BJ (cell line): Measurements from ENCODE around the gene MRPS18C. TPM values are rescaled to one million over a fixed set of nuclear protein-coding genes. Genes with fewer than 3 reads are reported as not detected.
"Not testable (repeated sequence)": the region's sequence is repeated elsewhere in the genome, so short reads cannot be mapped to it uniquely, and the experiment has no call there.

Experiments used
- CTCF ChIA-PET: fragments of 350-600 bp; formaldehyde crosslinking; extraction: SDS; loops from one replicate; lab custom pipeline; 2021; ENCODE audit warnings: antibody characterized with exemption, inconsistent platforms; lab: Yijun Ruan, JAX
- POLR2A ChIA-PET: fragments of 300-600 bp; sonication (Branson Sonifier 250); formaldehyde crosslinking; extraction: SDS; loops from one replicate; lab custom pipeline; 2021; ENCODE audit warnings: antibody characterized with exemption; lab: Charles Lee
- DNase-seq: peaks from one replicate; pipeline ENCODE4 v3.0.0-alpha.2; 2011; ENCODE audit warnings: low read depth
- H3K27me3 ChIP-seq: 2 replicates; pipeline ENCODE4 v1.6.0; 2011; ENCODE audit warnings: low read length; ENCODE audit not compliant: control insufficient read depth, insufficient read depth
- H3K36me3 ChIP-seq: 2 replicates; pipeline ENCODE4 v1.5.1; 2011; ENCODE audit warnings: low read length; ENCODE audit not compliant: control insufficient read depth, insufficient read depth
- H3K4me3 ChIP-seq: 2 replicates; pipeline ENCODE4 v1.5.1; 2011; ENCODE audit warnings: low read depth, mild to moderate bottlenecking, control low read depth, low read length
- polyA plus RNA-seq: library from polyadenylated mRNA; depleted of rRNA; stranded (reverse); fragments of >200 nt; gene quantifications from 2 replicates; pipeline ENCODE4 v1.2.3, GENCODE V29; 2011
- TF ChIP-seq, protein P1 (sequence below): IDR thresholded peaks from 2 replicates; pipeline ENCODE4 v1.5.1; 2011; ENCODE audit warnings: low read depth, mild to moderate bottlenecking, control low read depth, inconsistent platforms, low read length, moderate library complexity; ENCODE audit not compliant: insufficient read depth

MRPS18C gene
- polyA plus RNA-seq, 1 experiment = 16.4 TPM

- no peaks in the 10 kb centered on the region for H3K36me3 ChIP-seq
- peak; percentile 60 for DNase-seq
- peak within 1 kb of the TSS; percentile 52 for H3K4me3 ChIP-seq
- ChIA-PET CTCF (interaction anchor here (1.3 kb wide), 2 partner anchors 10 to 24 kb away, joined by 3 to 6 read pairs; no protein-coding TSS in a partner anchor), POLR2A (no interaction called here)
- H3K27me3 ChIP-seq = no peaks in the 10 kb centered on the region
- TF ChIP-seq, protein P1, sequence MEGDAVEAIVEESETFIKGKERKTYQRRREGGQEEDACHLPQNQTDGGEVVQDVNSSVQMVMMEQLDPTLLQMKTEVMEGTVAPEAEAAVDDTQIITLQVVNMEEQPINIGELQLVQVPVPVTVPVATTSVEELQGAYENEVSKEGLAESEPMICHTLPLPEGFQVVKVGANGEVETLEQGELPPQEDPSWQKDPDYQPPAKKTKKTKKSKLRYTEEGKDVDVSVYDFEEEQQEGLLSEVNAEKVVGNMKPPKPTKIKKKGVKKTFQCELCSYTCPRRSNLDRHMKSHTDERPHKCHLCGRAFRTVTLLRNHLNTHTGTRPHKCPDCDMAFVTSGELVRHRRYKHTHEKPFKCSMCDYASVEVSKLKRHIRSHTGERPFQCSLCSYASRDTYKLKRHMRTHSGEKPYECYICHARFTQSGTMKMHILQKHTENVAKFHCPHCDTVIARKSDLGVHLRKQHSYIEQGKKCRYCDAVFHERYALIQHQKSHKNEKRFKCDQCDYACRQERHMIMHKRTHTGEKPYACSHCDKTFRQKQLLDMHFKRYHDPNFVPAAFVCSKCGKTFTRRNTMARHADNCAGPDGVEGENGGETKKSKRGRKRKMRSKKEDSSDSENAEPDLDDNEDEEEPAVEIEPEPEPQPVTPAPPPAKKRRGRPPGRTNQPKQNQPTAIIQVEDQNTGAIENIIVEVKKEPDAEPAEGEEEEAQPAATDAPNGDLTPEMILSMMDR = no peak
Measured at GRCh38 chr4:83484500-83485461, 28.9 kb downstream of the MRPS18C start, which contains the start of gene ABRAXAS1. Gene ABRAXAS1 (minus strand): TSS chr4:83485100. CDS start chr4:83485072, 28 bp downstream.

DNA sequence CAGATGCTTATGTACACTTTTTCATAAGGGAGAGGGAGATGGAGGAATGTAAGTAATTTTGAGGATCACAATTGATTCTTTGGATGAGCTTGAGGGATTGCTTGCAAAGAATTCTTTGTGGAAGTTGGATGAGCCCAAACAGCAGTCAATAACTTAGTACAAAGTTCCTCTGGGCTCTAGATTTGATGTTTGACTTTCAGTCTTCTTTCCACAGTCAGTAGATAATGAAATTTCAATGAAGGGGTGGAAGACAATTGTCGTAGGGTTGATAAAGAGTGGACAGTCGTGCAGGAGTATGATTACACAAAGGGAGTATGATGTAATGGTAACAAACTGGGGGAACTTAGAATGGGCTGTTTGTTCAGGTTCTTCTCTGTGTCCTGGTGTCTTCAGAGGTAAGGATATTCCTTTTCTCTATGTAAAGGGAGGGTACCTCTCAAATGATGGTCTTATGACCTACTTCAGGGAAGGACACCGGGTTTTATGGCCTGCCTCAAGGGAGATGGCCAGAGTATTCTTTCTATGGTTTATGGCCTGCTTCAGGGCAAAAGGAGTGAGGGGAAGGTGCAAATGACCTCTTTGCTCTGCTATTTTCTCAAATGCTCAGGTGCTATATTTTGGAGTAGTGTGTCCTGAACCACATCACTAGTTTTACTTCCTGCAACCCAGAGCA is 30.7 kb downstream of the MRPS18C start:
- POLR2A ChIA-PET = no interaction called here

DNA sequence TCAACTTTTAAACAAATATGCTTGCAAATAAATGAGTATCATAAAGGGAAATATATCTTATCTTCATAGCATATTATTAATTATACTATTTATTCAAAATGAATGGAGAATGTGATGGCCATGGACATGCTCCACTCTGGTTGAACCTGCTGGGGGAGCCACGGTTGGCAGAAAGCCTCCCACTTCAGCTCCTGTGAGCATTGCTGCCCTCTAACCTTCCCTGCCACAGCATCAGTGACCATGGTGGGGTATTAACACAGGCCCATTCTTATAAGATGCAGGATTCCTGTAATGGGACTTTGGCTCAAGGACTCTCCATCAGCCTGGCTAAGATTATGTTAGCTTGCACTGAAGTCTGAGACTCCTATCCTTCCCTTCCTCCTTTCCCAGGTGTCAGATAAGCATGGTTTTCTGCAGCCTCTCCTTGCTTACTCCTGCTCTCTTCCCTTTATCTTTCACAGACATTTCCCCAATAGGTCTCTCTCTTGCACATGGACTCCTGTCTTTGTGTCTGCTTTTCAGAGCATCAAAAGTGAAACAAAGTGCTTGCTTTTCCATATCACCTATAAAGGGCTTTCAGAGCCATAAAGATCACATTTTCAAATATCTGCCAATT is 34.0 kb downstream of the MRPS18C start:
- CTCF ChIA-PET = interaction anchor here (0.6 to 1.7 kb wide), 7 partner anchors 10 to 179 kb away, joined by 3 to 8 read pairs (median 3); no protein-coding TSS in a partner anchor
- POLR2A ChIA-PET = interaction anchor here (0.5 to 0.6 kb wide), 2 partner anchors 9 to 28 kb away, joined by 4 to 5 read pairs; no protein-coding TSS in a partner anchor

More for the DNA sequence above, 30.7 kb downstream of the MRPS18C start:
- TF ChIP-seq, protein P1 = no peak
- no peak for DNase-seq
- CTCF ChIA-PET = interaction anchor here (0.9 kb wide), 1 partner anchor 11 kb away, joined by 3 read pairs; no protein-coding TSS in a partner anchor
- Histone ChIP-seq H3K4me3 (no peak overlapping the region), H3K27me3 (no peaks in the 10 kb centered on the region), H3K36me3 (no peaks in the 10 kb centered on the region)

GRCh38 chr4:83490876-83491450 is 35.1 kb downstream of the MRPS18C start:
- DNase-seq = no peak
- CTCF ChIA-PET = interaction anchor here (0.5 to 2.0 kb wide), 7 partner anchors 9 to 154 kb away, joined by 3 to 7 read pairs (median 3); no protein-coding TSS in a partner anchor
- TF ChIP-seq, protein P1 = peak; percentile 77
- Histone ChIP-seq H3K4me3 (no peak overlapping the region), H3K36me3 (no peaks in the 10 kb centered on the region), H3K27me3 (no peaks in the 10 kb centered on the region; the same call in 1 of the 2 replicates)
- POLR2A ChIA-PET = no interaction called here

More for the DNA sequence above, 34.0 kb downstream of the MRPS18C start:
- Histone ChIP-seq H3K4me3 (no peak overlapping the region), H3K27me3 (no peaks in the 10 kb centered on the region; the same call in 1 of the 2 replicates), H3K36me3 (no peaks in the 10 kb centered on the region)
- TF ChIP-seq, protein P1 = no peak
- no peak for DNase-seq

GRCh38 chr4:83496085-83496917 is 40.4 kb downstream of the MRPS18C start:
- CTCF ChIA-PET, H3K4me3 ChIP-seq, H3K27me3 ChIP-seq, POLR2A ChIA-PET, H3K36me3 ChIP-seq, DNase-seq: not testable (repeated sequence)
